A549 (cell line): Measurements from ENCODE around the gene ECI1. TPM values are rescaled to one million over a fixed set of nuclear protein-coding genes. Genes with fewer than 3 reads are reported as not detected.

Source experiments
- ATAC-seq, 2 experiments: fragments of 200-7000 bp in 1 of 2; fragments of >200 bp in 1 of 2; cut with Nextera tagmentation in 1 of 2; cut with Tn5 transposase in 1 of 2; 3 replicates each; pipeline versions ENCODE4 v1.8.0 to v1.9.1; 2018 to 2020; ENCODE audit warnings: mild to moderate bottlenecking in 1 of 2, moderate library complexity in 1 of 2
- CTCF ChIA-PET: fragments of 300-600 bp; sonication (Branson Sonifier 250); formaldehyde crosslinking; extraction: SDS; loops from one replicate; lab custom pipeline; 2021; ENCODE audit warnings: antibody characterized with exemption, inconsistent platforms; lab: Yijun Ruan, JAX
- POLR2A ChIA-PET: fragments of 350-600 bp; formaldehyde crosslinking; extraction: SDS; loops from one replicate; lab custom pipeline; 2021; ENCODE audit warnings: antibody characterized with exemption, inconsistent platforms; lab: Yijun Ruan, JAX
- DNase-seq, 2 experiments: peaks; one replicate each; pipeline versions ENCODE4 v3.0.0 to v3.0.0-alpha.2; 2011 to 2016; ENCODE audit warnings: low read depth in 1 of 2, low spot score in 1 of 2
- FAIRE-seq: peaks from 2 replicates; lab custom pipeline; 2011; peaks lifted over from hg19 to GRCh38; lab: Jason Lieb, UNC
- H3K27ac ChIP-seq, 2 experiments: fragments of >200 bp; sonication (Bioruptor Twin); formaldehyde crosslinking; 3 replicates each; pipeline ENCODE4 v1.5.1; 2016 to 2017
- H3K4me1 ChIP-seq: fragments of >200 bp; sonication (Bioruptor Twin); formaldehyde crosslinking; 3 replicates; pipeline ENCODE4 v1.6.1; 2016
- H3K4me2 ChIP-seq: fragments of >200 bp; sonication (Bioruptor Twin); formaldehyde crosslinking; 3 replicates; pipeline ENCODE4 v1.6.1; 2016
- H3K4me3 ChIP-seq: fragments of >200 bp; sonication (Bioruptor Twin); formaldehyde crosslinking; 3 replicates; pipeline ENCODE4 v1.5.1; 2016
- H3K9me3 ChIP-seq: fragments of >200 bp; sonication (Bioruptor Twin); formaldehyde crosslinking; 3 replicates; pipeline ENCODE4 v1.6.1; 2016
- CBX2 ChIP-seq: fragments of 200-600 bp; sonication (generic); IDR thresholded peaks from 2 replicates; pipeline ENCODE4 v1.6.1; 2016; ENCODE audit warnings: low read depth, mild to moderate bottlenecking, borderline replicate concordance
- CEBPB ChIP-seq, 2 experiments: fragments of >200 bp in 1 of 2; sonication (Bioruptor Twin) in 1 of 2; formaldehyde crosslinking in 1 of 2; IDR thresholded peaks; 2 replicates each; pipeline ENCODE4 v1.6.1; 2012 to 2016
- CHD2 ChIP-seq: fragments of 150-350 bp; IDR thresholded peaks from 2 replicates; pipeline ENCODE4 v1.6.1; 2014; ENCODE audit warnings: low read length; ENCODE audit not compliant: partially characterized antibody
- FOSB ChIP-seq: fragments of 250-450 bp; sonication (Bioruptor Pico); IDR thresholded peaks from 2 replicates; pipeline ENCODE4 v1.5.0; 2020; ENCODE audit warnings: mild to moderate bottlenecking, moderate library complexity
- GATA3 ChIP-seq: IDR thresholded peaks from 2 replicates; pipeline ENCODE4 v1.6.1; 2012; ENCODE audit warnings: borderline replicate concordance
- HMGXB4 ChIP-seq: fragments of 250-450 bp; sonication (Bioruptor Pico); IDR thresholded peaks from 2 replicates; pipeline ENCODE4 v1.5.0; 2021; ENCODE audit warnings: mild to moderate bottlenecking, moderate library complexity, borderline replicate concordance
- HOXB5 ChIP-seq: fragments of 250-450 bp; sonication (Bioruptor Pico); IDR thresholded peaks from 2 replicates; pipeline ENCODE4 v1.5.0; 2020; ENCODE audit warnings: mild to moderate bottlenecking, moderate library complexity
- JUN ChIP-seq, 2 experiments: fragments of >200 bp; sonication (Bioruptor Twin); formaldehyde crosslinking; IDR thresholded peaks; 2 replicates in 1 of 2; 3 replicates in 1 of 2; pipeline ENCODE4 v1.6.1; 2016 to 2017
- KDM1A ChIP-seq: fragments of 200-600 bp; sonication (generic); IDR thresholded peaks from 2 replicates; pipeline ENCODE4 v1.6.1; 2016; ENCODE audit warnings: low read depth, mild to moderate bottlenecking
- KDM5A ChIP-seq: fragments of 200-600 bp; sonication (generic); IDR thresholded peaks from 2 replicates; pipeline ENCODE4 v1.6.1; 2016; ENCODE audit warnings: antibody characterized with exemption, mild to moderate bottlenecking
- NFE2L2 ChIP-seq: fragments of 150-350 bp; conservative IDR thresholded peaks from 2 replicates; pipeline ENCODE4 v1.6.1; 2014; ENCODE audit warnings: low read length
- PHF8 ChIP-seq: fragments of 200-600 bp; sonication (generic); IDR thresholded peaks from 2 replicates; pipeline ENCODE4 v1.6.1; 2016; ENCODE audit warnings: low read depth, mild to moderate bottlenecking, antibody characterized with exemption, moderate library complexity, borderline replicate concordance
- REST ChIP-seq: fragments of 200-600 bp; sonication (generic); IDR thresholded peaks from 2 replicates; pipeline ENCODE4 v1.6.1; 2016; ENCODE audit warnings: antibody characterized with exemption, mild to moderate bottlenecking, moderate library complexity
- RNF2 ChIP-seq: fragments of 200-600 bp; sonication (generic); IDR thresholded peaks from 2 replicates; pipeline ENCODE4 v1.6.1; 2016; ENCODE audit warnings: low read depth, mild to moderate bottlenecking, antibody characterized with exemption, moderate library complexity, borderline replicate concordance
- SREBF2 ChIP-seq: fragments of 450-650 bp; IDR thresholded peaks from 2 replicates; pipeline ENCODE4 v1.6.1; 2014; ENCODE audit warnings: mild to moderate bottlenecking, moderate library complexity
- TFCP2L1 ChIP-seq: fragments of 250-450 bp; sonication (Bioruptor Pico); IDR thresholded peaks from 2 replicates; pipeline ENCODE4 v1.5.0; 2021; ENCODE audit warnings: mild to moderate bottlenecking
- ZC3H11A ChIP-seq: fragments of 450-650 bp; IDR thresholded peaks from 2 replicates; pipeline ENCODE4 v1.6.1; 2014; ENCODE audit warnings: antibody characterized with exemption, mild to moderate bottlenecking
- ZSCAN20 ChIP-seq: fragments of 250-450 bp; sonication (Bioruptor Pico); IDR thresholded peaks from 2 replicates; pipeline ENCODE4 v1.8.0; 2022; ENCODE audit warnings: mild to moderate bottlenecking, moderate library complexity
- WGBS: methylation state at CpG from one replicate; pipeline ENCODE4 v1.1.6; 2017; ENCODE audit errors: missing lambda C conversion rate; 5-methylcytosine and 5-hydroxymethylcytosine counted together
- polyA plus RNA-seq, 4 experiments: library from polyadenylated mRNA; depleted of rRNA in 3 of 4; stranded (reverse); fragments of >200 nt; fragmentation: RNase III in 1 of 4; extraction: RNeasy Plus Mini Kit Qiagen cat#74134 plus additional on column Dnase treatment in 1 of 4; gene quantifications; 2 replicates in 3 of 4; 3 replicates in 1 of 4; pipeline ENCODE4 v1.2.3, GENCODE V29; 2011 to 2017
- TF ChIP-seq, protein P1 (sequence below): fragments of >200 bp; sonication (Bioruptor Twin); formaldehyde crosslinking; IDR thresholded peaks from 3 replicates; pipeline ENCODE4 v1.5.1; 2016
- TF ChIP-seq, protein P2 (sequence below): fragments of 450-650 bp; IDR thresholded peaks from 2 replicates; pipeline ENCODE4 v1.6.1; 2014; ENCODE audit warnings: antibody characterized with exemption
- TF ChIP-seq, protein P3 (sequence below): fragments of 150-350 bp; IDR thresholded peaks from 2 replicates; pipeline ENCODE4 v1.6.1; 2014; ENCODE audit warnings: low read depth, mild to moderate bottlenecking, low read length

Gene ECI1
- polyA plus RNA-seq, 2 of the 4 experiments (the other 2 are of a cell fraction), result 41.5 to 47.9 TPM

GRCh38 chr16:2229091-2229490 is 22.3 kb downstream of the ECI1 start:
- Histone ChIP-seq H3K4me2 (no peak overlapping the region), H3K4me3 (no peak overlapping the region), H3K27ac (no peak overlapping the region)
- CTCF ChIA-PET, result interaction anchor here (2.3 kb wide), 1 partner anchor 34 kb away, joined by 7 read pairs; no protein-coding TSS in a partner anchor
- 95% methylated on average over 11 of the region's 12 CpGs for WGBS
- TF ChIP-seq, protein P1, sequence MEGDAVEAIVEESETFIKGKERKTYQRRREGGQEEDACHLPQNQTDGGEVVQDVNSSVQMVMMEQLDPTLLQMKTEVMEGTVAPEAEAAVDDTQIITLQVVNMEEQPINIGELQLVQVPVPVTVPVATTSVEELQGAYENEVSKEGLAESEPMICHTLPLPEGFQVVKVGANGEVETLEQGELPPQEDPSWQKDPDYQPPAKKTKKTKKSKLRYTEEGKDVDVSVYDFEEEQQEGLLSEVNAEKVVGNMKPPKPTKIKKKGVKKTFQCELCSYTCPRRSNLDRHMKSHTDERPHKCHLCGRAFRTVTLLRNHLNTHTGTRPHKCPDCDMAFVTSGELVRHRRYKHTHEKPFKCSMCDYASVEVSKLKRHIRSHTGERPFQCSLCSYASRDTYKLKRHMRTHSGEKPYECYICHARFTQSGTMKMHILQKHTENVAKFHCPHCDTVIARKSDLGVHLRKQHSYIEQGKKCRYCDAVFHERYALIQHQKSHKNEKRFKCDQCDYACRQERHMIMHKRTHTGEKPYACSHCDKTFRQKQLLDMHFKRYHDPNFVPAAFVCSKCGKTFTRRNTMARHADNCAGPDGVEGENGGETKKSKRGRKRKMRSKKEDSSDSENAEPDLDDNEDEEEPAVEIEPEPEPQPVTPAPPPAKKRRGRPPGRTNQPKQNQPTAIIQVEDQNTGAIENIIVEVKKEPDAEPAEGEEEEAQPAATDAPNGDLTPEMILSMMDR, result no peak
- no peak for TF ChIP-seq TFCP2L1
- TF ChIP-seq KDM5A, result no peak
- TF ChIP-seq, protein P2, sequence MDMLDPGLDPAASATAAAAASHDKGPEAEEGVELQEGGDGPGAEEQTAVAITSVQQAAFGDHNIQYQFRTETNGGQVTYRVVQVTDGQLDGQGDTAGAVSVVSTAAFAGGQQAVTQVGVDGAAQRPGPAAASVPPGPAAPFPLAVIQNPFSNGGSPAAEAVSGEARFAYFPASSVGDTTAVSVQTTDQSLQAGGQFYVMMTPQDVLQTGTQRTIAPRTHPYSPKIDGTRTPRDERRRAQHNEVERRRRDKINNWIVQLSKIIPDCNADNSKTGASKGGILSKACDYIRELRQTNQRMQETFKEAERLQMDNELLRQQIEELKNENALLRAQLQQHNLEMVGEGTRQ, result no peak
- TF ChIP-seq HOXB5 (CRISPR knock-in tag), result no peak
- TF ChIP-seq, all 56 proteins: peak for 0
- FAIRE-seq (no peak), ATAC-seq (no peak), DNase-seq (no peak)
- H3K9me3 ChIP-seq, result no peaks in the 10 kb centered on the region
- peaks cover 25% of the 10 kb centered on the region for H3K4me1 ChIP-seq
- POLR2A ChIA-PET, result no interaction called here

GRCh38 chr16:2228161-2228824 is 23.1 kb downstream of the ECI1 start:
- Histone ChIP-seq H3K4me3 (no peak overlapping the region), H3K27ac (no peak overlapping the region), H3K4me1 (peaks cover 25% of the 10 kb centered on the region), H3K9me3 (no peaks in the 10 kb centered on the region), H3K4me2 (no peak overlapping the region)
- ATAC-seq (no peak), DNase-seq (no peak), FAIRE-seq (no peak)
- WGBS, result 93% methylated on average over 12 of the region's 25 CpGs
- ChIA-PET CTCF (interaction anchor here (3.8 kb wide), 1 partner anchor 23 kb away, joined by 20 read pairs; the partner anchor contains the start of gene ECI1), POLR2A (no interaction called here)
- TF ChIP-seq KDM5A (no peak), CBX2 (no peak), GATA3 (no peak), HMGXB4 (CRISPR knock-in tag) (no peak), ZC3H11A (no peak), KDM1A (no peak), ZSCAN20 (no peak), CHD2 (no peak), HOXB5 (CRISPR knock-in tag) (no peak), REST (no peak), CEBPB (IDR thresholded peaks at IDR 0.05) (no peak), FOSB (no peak), PHF8 (no peak), SREBF2 (no peak), JUN (IDR thresholded peaks at IDR 0.05) (no peak), NFE2L2 (no peak), RNF2 (no peak)
- TF ChIP-seq, protein P3, sequence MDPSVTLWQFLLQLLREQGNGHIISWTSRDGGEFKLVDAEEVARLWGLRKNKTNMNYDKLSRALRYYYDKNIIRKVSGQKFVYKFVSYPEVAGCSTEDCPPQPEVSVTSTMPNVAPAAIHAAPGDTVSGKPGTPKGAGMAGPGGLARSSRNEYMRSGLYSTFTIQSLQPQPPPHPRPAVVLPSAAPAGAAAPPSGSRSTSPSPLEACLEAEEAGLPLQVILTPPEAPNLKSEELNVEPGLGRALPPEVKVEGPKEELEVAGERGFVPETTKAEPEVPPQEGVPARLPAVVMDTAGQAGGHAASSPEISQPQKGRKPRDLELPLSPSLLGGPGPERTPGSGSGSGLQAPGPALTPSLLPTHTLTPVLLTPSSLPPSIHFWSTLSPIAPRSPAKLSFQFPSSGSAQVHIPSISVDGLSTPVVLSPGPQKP, result no peak
